ENCODE measurements around the gene RPL32.

The RPL32 gene

DNA sequence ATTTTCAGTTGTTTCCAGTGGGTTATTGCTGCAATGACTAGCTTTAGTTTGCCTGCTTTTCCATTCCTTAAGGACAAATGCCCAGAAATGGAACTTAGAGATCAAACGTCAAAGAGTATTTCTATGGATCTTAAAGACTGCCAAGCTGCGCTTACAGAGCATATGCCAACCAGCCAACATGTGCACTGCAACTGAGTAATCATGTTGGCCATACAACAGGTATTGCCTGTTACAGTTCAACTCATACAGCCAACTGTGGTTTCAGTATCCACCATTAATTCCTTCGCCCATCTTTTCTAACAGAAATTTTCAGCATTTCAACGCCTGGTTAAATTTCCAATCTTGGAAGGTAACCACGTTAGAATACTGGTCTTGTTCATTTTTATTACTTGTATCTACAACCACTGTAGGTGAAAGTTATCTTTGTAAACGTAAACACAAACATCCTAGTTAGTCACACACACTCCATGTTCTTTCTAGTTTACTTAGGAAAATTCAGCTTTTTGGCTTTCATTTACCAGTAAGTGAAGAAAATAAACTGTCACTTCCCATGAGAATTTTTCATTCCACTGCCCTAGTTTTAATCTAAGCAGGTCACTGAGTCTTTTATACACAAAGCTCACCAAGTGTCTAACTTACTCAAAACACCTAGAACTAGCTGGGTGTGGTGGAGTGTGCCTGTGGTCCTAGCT lies 3.9 kb downstream of the RPL32 start:
- no peak for DNase-seq (ENCODE audit: low read depth, low spot score)
- H3K4me3 ChIP-seq (ENCODE audit: low read length): no peak overlapping the region

DNA sequence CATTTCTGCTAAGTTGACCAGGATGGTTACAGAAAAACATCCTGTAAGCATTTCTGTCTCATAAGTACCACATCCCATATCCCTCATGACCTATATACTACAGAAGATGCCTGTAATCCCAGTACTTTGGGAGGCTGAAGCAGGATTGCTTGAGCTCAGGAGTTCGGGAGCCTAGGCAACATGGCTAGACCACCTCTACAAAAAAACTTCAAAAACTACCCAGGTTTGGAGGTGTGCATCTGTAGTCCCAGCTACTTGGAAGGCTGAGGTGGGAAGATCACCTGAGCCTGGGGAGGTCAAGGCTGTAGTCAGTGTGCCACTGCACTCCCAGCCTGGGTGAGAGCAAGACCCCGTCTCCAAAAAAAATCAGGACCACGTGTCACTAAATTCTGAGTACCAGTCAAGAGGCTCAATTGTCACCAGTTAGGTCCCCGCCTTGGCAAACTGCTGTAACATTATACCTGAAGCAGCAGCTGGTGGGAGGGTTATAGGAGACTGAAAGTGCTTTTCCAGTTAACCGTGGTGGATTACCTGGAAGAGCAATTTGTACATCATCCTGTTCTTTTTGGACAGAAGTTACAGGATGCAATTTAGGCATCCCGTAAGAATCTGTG lies 6.2 kb downstream of the RPL32 start:
- no peak overlapping the region for H3K4me3 ChIP-seq (ENCODE audit: low read length)
- no peak for DNase-seq (ENCODE audit: low read depth, low spot score)

DNA sequence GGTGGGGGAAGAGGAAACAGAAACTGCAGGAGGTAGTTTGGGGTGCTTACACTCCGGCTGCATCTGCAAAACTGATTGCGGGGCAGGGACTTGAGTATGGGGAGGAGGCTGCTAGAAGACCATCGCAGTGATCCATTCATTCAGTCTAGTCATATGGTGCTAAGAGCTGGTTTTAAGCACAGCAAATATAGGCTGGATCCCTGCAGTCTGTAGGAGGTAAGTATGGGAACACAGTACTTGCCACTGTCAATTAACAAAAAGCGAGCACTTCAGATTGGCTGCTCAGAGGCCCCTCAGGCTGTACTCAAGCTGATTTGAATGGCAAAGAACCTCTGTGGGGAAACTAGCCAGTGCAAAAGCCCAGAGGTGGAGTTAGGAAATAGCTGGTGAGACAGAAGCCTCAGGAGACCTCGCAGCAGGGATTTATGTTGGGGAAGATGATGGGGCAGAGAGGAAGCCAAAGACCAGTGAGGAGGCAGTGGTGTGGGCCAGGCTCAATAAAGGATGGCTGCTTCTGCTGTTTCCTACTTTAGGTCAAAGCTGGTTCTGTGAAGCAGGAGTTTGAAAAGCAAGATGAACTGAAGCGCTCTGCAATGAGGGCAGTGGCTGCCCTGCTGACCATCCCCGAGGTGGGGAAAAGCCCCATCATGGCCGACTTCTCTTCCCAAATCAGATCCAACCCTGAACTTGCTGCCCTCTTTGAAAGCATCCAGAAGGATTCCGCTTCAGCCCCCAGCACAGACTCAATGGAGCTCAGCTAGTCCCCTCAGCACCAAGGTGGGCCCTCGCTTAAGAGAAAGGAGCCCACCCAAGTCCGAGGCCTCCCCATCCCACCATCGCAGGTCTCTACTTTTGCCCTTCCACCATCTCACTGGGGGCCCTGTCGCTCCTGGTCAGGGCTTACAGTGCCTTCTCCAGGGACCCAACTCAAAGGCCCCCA lies 7.9 kb downstream of the RPL32 start:
- no peak for DNase-seq (ENCODE audit: low read depth, low spot score)
- no peak overlapping the region for H3K4me3 ChIP-seq (ENCODE audit: low read length)

DNA sequence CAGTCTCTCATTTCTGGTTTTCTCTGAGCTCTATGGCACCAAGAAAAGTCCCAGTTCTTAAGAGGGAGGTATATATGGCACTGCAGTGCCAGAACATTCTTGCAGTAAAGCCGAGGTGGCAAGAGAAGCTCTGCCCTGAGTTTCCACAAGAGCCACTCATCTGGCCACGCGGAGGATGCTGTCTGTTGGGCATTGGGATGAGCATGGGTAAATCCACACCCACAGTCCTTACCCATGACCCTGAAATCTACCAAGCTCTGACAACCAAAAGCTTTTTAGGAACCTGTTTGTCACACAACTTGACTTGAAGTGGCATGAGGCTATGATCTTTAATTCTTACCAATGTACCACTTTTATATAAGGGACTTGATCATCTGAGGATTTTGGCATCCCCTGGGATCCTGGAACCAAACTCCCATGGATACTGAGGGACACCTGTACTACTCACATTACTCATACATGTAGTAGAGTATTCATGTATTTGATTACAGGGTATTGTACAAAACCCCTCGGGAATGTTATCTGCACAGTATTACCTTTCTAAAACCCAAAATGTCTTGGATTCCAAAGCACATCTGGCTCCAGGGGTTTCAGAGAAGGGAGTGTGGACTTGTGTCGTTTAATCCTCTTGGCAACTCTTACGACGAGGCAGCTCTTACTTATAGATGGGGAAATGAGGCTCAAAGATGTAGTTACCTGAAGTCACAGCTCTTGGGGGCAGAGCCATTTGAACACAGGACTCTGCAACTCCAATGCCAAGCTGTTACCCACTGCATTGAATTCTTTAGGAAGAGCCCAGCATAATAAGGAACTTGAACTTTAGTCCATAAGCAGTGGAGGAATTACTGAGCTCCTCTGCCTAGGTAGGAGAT lies 8.8 kb downstream of the RPL32 start:
- DNase-seq (ENCODE audit: low read depth, low spot score): no peak
- no peak overlapping the region for H3K4me3 ChIP-seq (ENCODE audit: low read length)

DNA sequence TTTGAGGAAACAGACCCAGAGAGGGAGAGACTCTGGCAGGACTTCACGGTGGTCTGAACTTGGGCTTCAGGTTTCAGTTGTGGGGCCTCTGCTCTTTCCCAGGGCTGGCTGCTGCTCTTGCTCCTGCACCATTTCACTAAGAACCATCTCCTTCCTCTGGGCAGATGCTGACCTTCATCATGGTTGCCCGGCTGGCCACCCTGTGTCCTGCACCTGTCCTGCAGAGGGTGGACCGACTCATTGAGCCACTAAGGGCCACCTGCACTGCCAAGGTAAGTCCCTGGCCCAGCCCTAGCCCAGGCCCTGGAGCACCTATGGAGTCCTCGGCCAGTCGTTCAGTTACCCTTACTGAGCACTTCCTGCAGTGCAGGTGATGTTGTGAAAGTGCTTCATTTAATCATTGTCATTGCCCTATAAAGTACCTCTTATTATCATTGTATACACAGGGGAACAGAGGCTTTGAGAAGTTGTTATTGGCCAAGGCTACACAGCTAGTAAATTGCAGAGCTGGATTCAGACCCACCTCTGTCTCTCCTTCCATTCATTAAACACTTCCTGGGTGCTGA lies 10.0 kb downstream of the RPL32 start:
- H3K4me3 ChIP-seq (ENCODE audit: low read length): no peak overlapping the region
- no peak for DNase-seq (ENCODE audit: low read depth, low spot score)

DNA sequence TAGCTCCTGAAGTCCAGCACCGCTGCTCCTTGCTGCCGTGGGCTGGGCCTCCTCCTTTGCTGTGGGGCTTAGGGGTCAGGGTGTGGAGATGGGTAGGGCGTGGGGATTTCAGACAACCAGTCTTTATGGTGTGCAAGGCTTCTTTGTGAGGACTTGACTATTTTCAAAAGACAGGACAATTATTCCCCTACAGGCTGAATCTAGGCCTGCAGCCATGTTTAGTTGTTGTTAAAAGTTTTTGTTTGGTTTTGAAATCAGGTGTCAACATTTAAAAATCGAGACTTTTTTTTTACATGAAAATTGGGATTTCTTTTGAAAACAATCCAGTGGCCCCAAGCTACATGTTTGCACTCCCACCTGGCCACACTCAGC lies 10.6 kb downstream of the RPL32 start:
- no peak for DNase-seq (ENCODE audit: low read depth, low spot score)
- no peak overlapping the region for H3K4me3 ChIP-seq (ENCODE audit: low read length)

DNA sequence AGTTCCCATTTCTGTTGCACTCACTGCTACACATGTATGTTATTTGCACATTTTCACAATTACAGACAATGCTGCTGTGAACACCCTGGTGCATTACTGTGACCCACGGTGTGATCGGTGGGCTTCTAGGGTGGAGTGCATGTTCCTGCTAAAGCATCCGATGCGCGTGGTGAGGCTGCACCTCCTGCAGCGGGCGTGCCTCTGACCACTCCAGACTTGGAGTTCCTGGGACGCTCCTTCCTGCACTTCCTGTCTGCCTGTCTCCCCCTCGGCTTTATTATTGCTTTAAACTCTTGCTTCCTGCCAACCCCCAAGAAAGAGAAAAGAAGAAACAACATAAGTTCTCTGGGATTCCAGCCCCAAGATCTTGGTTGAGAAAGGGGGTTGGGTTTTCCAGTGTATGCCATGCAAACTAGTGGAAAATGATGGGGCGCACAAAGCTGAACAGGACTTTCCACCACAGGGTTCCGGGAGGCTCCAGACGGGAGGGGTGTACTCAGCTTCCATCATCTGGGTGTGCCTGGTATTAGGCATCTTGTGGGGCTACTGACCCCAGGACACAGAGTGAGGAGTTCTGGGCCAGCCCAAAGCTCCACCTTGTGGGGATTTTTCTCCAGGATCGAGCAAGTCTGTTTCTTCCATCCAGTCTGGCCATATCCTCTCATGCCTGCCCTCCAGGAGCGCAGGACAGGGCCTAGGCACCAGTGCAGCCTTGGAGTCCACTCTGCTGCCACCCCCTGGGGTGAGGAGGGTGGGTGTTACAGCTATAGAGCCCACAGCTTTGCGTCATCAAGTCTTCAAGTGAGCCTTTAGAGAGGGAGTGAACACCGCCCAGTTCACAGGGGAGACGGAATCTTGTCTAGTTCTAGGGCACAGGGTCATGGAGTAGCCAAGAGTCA lies 11.2 kb downstream of the RPL32 start:
- DNase-seq (ENCODE audit: low read depth, low spot score): no peak
- H3K4me3 ChIP-seq (ENCODE audit: low read length): no peak overlapping the region

DNA sequence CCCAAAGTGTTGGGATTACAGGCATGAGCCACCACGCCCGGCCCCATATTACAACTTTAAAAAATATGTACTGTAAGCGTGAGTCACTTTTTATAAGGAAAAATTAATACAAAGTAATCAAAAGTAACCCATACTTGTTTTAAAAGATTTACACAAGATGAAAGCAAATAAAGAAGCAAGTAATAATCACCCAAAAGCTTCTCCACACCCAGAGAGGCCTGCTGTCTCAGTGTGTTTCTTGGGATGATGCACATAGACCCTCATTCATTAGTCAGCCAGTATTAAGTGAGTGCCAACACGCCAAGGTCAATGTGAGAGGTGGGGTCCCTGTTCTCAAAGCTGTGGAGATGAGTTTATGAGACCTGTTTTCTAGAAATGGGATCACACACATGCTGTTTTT lies 12.0 kb downstream of the RPL32 start:
- H3K4me3 ChIP-seq (ENCODE audit: low read length): no peak overlapping the region
- DNase-seq (ENCODE audit: low read depth, low spot score): no peak

DNA sequence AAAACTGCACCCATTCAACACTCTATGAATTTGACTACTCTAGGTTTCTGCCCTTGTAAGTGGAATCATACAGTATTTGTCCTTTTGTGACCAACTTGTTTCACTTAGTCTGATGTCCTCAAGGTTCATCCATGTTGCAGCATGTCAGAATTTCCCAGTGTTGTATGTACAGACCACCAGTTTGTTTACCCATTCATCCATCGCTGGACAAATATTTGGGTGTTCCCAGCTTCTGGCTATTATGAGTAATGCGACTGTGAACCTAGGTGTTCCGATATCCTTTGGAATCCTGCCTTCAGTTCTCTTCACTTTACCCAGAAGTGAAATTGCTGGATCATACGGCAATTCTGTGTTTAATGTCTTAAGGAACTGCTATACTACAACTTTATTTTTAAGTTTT lies 12.6 kb downstream of the RPL32 start:
- no peak for DNase-seq (ENCODE audit: low read depth, low spot score)
- no peak overlapping the region for H3K4me3 ChIP-seq (ENCODE audit: low read length)

DNA sequence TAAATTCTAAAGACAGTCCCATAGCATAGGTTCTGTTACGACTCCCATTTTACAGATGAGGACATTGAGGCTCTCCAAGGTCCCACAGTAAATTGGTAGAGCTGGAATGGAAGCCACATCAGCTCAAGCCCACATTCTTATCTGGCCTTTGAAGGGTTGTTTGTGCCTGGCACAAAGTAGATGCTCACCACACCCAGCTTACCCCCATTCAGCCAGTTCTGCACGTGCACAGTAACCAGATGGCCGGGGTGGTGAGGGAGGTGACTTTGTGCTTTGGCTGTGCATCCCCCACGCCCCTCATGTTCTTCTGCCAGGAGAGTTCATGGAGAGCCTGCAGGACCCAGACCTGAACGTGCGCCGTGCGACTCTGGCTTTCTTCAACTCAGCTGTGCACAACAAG lies 16.2 kb downstream of the RPL32 start:
- H3K4me3 ChIP-seq (ENCODE audit: low read length): no peak overlapping the region
- no peak for DNase-seq (ENCODE audit: low read depth, low spot score)

DNA sequence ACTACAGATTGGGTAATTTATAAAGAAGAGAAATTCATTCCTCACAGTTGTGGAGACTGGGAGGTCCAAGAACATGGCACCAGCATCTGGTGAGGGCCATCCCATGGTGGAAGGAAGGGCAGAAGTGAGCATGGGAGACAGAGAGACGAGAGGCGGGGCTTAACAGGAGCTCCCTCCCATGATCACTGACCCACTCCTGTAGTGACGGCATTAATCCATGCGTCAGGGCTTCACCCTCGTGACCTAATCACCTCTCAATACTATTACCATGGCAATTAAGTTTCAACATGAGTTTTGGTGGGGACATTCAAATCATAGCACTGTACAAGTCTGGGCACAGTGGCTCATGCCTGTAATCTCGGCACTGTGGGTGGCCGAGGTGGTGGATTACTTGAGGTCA lies 17.1 kb downstream of the RPL32 start:
- H3K4me3 ChIP-seq (ENCODE audit: low read length): no peak overlapping the region
- no peak for DNase-seq (ENCODE audit: low read depth, low spot score)

DNA sequence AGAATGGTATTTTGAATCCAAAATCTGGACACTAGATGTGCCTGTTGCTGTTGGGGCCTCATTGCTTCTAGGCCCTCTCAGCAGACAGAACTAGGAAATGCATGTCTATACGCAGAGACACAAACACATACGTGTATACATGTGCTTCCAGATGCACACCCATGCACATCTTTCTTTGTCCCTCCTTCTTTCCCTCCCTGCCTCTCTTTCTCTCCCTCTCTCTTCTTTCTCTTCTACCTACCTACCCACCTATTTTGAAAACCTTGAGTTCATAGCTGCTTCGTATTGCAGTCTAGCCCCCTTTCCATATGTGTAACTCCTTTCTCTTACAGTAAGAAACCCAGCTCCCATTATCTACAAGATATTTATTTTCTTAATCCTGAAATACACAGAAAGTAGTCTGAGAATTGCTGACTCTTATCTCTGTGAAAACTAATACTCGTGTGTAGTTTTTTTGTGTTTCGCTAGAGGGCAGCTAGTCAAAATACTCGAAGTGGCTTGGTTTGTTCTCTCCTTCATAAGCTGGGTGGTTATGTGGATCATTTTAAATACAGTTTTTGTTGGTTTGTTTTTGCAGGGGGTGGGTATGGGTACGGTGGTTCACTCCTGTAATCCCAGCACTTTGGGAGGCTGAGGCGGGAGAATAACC lies 18.5 kb downstream of the RPL32 start:
- H3K4me3 ChIP-seq (ENCODE audit: low read length): no peak overlapping the region
- peak; percentile 32 for DNase-seq (ENCODE audit: low read depth, low spot score)

DNA sequence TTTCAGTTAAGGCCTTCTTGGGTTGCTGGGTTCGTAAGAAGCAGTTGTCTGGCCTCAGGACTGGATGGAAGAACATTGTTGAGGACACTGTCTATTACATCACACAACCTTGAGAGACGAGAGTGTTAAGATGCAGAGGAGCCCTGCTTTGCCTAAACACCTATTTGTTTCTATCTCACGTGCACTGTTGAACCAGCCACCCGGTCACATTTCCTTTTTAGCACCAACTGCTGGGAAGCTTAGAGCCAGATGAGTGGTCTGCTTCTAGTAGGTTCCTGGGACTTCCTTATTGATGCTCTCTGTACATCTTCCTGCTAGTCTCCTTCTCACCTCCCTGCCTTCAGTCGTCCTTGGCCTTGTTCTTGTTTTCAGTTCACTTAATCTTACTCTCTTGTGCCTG lies 22.6 kb downstream of the RPL32 start:
- no peak for DNase-seq (ENCODE audit: low read depth, low spot score)
- no peak overlapping the region for H3K4me3 ChIP-seq (ENCODE audit: low read length)

DNA sequence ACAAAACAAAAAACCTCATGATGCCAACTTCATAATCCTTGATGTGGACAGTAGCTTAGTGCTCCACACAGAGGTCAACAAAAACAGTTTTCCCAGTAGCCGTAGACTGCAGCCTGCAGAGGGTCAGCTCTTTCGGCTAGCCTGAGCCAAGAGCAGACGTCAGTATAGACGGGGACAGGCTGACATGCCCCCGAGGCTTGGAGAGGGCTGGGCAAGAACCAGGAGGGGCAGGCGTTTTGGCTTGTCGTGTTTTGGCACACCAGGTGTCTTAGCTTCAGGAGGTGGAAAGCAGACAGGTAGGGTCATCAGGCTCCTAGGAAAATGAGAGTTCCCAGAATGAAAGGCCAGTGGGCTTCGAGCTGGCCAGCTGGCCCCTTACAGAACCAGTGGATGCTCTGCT lies 23.1 kb downstream of the RPL32 start:
- no peak overlapping the region for H3K4me3 ChIP-seq (ENCODE audit: low read length)
- DNase-seq (ENCODE audit: low read depth, low spot score): no peak

DNA sequence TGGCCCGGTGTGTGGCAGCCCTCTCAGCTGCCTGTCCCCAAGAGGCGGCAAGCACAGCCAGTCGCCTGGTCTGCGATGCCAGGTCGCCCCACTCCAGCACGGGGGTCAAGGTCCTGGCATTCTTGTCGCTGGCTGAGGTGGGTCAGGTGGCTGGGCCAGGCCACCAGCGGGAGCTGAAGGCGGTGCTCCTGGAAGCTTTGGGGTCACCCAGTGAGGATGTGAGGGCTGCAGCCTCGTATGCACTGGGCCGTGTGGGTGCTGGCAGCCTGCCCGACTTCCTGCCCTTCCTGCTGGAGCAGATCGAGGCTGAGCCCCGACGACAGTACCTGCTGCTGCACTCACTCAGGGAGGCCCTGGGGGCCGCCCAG lies 24.0 kb downstream of the RPL32 start:
- no peak for DNase-seq (ENCODE audit: low read depth, low spot score)
- no peak overlapping the region for H3K4me3 ChIP-seq (ENCODE audit: low read length)

DNA sequence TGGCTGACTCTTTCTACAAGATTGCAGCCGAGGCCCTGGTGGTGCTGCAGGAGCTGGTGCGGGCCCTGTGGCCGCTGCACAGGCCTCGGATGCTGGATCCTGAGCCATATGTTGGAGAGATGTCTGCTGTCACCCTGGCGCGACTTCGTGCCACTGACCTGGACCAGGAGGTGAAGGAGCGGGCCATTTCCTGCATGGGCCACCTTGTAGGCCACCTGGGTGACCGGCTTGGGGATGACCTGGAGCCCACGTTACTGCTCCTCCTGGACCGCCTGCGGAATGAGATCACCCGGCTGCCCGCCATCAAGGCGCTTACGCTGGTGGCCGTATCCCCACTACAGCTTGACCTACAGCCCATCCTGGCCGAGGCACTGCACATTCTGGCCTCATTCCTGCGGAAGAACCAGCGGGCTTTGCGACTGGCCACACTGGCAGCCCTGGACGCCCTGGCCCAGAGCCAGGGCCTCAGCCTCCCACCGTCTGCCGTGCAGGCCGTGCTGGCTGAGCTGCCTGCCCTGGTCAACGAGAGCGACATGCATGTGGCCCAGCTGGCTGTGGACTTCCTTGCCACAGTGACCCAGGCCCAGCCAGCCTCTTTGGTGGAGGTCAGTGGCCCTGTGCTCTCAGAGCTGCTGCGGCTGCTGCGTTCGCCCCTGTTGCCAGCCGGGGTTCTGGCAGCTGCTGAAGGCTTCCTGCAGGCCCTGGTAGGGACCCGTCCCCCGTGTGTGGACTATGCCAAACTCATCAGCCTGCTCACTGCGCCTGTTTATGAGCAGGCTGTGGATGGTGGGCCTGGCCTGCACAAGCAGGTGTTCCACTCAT lies 24.6 kb downstream of the RPL32 start:
- no peak overlapping the region for H3K4me3 ChIP-seq (ENCODE audit: low read length)
- no peak for DNase-seq (ENCODE audit: low read depth, low spot score)

DNA sequence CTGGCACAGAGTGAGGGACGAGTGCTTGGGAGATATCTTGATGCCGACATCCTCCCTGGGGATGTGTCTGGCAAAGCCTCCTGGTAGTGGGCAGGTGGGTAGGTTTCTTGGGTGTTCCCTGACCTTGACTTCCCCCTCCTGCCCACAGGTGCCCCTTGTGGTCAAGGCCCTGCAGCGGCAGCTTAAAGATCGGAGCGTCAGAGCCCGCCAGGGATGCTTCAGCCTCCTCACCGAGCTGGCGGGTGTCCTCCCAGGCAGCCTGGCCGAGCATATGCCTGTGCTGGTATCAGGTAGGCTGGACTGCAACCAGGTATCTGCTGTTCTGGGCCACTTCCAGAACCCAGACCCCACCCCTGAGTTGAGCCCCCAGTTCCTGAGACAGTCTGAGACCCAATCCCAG lies 25.6 kb downstream of the RPL32 start:
- no peak for DNase-seq (ENCODE audit: low read depth, low spot score)
- no peak overlapping the region for H3K4me3 ChIP-seq (ENCODE audit: low read length)

Measured in Jurkat, Clone E6-1 (cell line).